GM23338 (cell line): ENCODE data around the gene ZNF775.

Source experiments
- CTCF ChIP-seq, 2 experiments: fragments of 200-600 bp in 1 of 2; sonication (generic) in 1 of 2; conservative IDR thresholded peaks; 2 replicates each; pipeline versions ENCODE4 v1.5.1 to v1.6.1; 2016 to 2017; ENCODE audit warnings: antibody characterized with exemption in 2 of 2, low read depth in 2 of 2, mild to moderate bottlenecking in 2 of 2, moderate library complexity in 1 of 2
- ETS1 ChIP-seq: IDR thresholded peaks from 2 replicates; pipeline ENCODE4 v1.6.1; 2016; ENCODE audit warnings: antibody characterized with exemption
- EZH2 ChIP-seq: fragments of 200-600 bp; sonication (generic); IDR thresholded peaks from one replicate; pipeline ENCODE4 v1.8.0; 2017; ENCODE audit warnings: antibody characterized with exemption, mild to moderate bottlenecking, low read depth; ENCODE audit not compliant: unreplicated experiment
- EZH2phosphoT487 ChIP-seq: fragments of 200-600 bp; sonication (generic); IDR thresholded peaks from one replicate; pipeline ENCODE4 v1.8.1; 2018; ENCODE audit warnings: antibody characterized with exemption; ENCODE audit not compliant: unreplicated experiment
- JUNB ChIP-seq: IDR thresholded peaks from one replicate; pipeline ENCODE4 v1.6.1; 2016; ENCODE audit warnings: antibody characterized with exemption; ENCODE audit not compliant: unreplicated experiment
- POLR2AphosphoS5 ChIP-seq: IDR thresholded peaks from 2 replicates; pipeline ENCODE4 v1.6.1; 2016; ENCODE audit warnings: antibody characterized with exemption, low read depth
- REST ChIP-seq: IDR thresholded peaks from one replicate; pipeline ENCODE4 v1.6.1; 2018; ENCODE audit warnings: antibody characterized with exemption; ENCODE audit not compliant: unreplicated experiment
- STAT1 ChIP-seq: IDR thresholded peaks from one replicate; pipeline ENCODE4 v1.6.1; 2016; ENCODE audit warnings: antibody characterized with exemption; ENCODE audit not compliant: unreplicated experiment
- ZNF331 ChIP-seq: fragments of 250-450 bp; sonication (Bioruptor Pico); IDR thresholded peaks from 2 replicates; pipeline ENCODE4 v1.5.0; 2020; ENCODE audit warnings: low read depth, mild to moderate bottlenecking, moderate library complexity

- no peak for TF ChIP-seq POLR2AphosphoS5
- TF ChIP-seq CTCF (conservative IDR thresholded peaks at IDR 0.05; ENCODE audit: low read depth in 2 of 2), result no peak
- no peak for TF ChIP-seq REST
- no peak for TF ChIP-seq EZH2
- no peak for TF ChIP-seq EZH2phosphoT487
- TF ChIP-seq JUNB, result no peak
- TF ChIP-seq ZNF331 (CRISPR knock-in tag), result no peak
- TF ChIP-seq STAT1, result no peak
- no peak for TF ChIP-seq ETS1
Measured at GRCh38 chr7:150340875-150341262, 38.3 kb upstream of the ZNF775 start.
